ENCODE measurements around the gene LYZL4. TPM values are rescaled to one million over a fixed set of nuclear protein-coding genes. Genes with fewer than 3 reads are reported as not detected.

The LYZL4 gene
- total and polyA plus RNA-seq, 4 donors = not detected

GRCh38 chr3:42450567-42450966 lies 40.2 kb upstream of the LYZL4 start:
- DNase-seq (ENCODE audit: low spot score) = no peak
- WGBS = 99% methylated on average over 1 of the region's 1 CpG
- H3K9me3 ChIP-seq (ENCODE audit: control insufficient read depth in 4 of 4, low read length in 3 of 4) = no peaks in the 10 kb centered on the region
- TF ChIP-seq JUND (IDR thresholded peaks at IDR 0.05) (no peak), GABPA (IDR thresholded peaks at IDR 0.05 in 1 of 2, conservative IDR thresholded peaks at IDR 0.05 in 1 of 2) (no peak), HNF4G (IDR thresholded peaks at IDR 0.05) (no peak), REST (IDR thresholded peaks at IDR 0.05) (no peak), YY1 (IDR thresholded peaks at IDR 0.05) (no peak)
- no peaks in the 10 kb centered on the region for H3K27me3 ChIP-seq (ENCODE audit: control insufficient read depth in 4 of 4, insufficient read depth in 4 of 4, low read length in 3 of 4)
- H3K36me3 ChIP-seq (ENCODE audit: control insufficient read depth in 4 of 4, insufficient read depth in 3 of 4, low read depth in 1 of 4, low read length in 3 of 4) = no peaks in the 10 kb centered on the region
- H3K4me3 ChIP-seq (ENCODE audit: low read depth in 1 of 3, low read length in 3 of 3) = no peak overlapping the region
- no peaks in the 10 kb centered on the region for H3K4me1 ChIP-seq (ENCODE audit: control insufficient read depth in 4 of 4, insufficient read depth in 4 of 4, low read length in 3 of 4)
- no peak overlapping the region for H3K9ac ChIP-seq (ENCODE audit: low read depth in 1 of 2, low read length in 2 of 2)
- H3K27ac ChIP-seq (ENCODE audit: low read depth in 1 of 2, low read length in 2 of 2) = no peak overlapping the region

- WGBS = 97% methylated on average over 1 of the region's 1 CpG
- H3K27ac ChIP-seq (ENCODE audit: low read depth in 1 of 2, low read length in 2 of 2) = no peak overlapping the region
- H3K4me3 ChIP-seq (ENCODE audit: low read depth in 1 of 3, low read length in 3 of 3) = no peak overlapping the region
- no peaks in the 10 kb centered on the region for H3K9me3 ChIP-seq (ENCODE audit: control insufficient read depth in 4 of 4, low read length in 3 of 4)
- no peak overlapping the region for H3K9ac ChIP-seq (ENCODE audit: low read depth in 1 of 2, low read length in 2 of 2)
- H3K4me1 ChIP-seq (ENCODE audit: control insufficient read depth in 4 of 4, insufficient read depth in 4 of 4, low read length in 3 of 4) = no peaks in the 10 kb centered on the region
- H3K27me3 ChIP-seq (ENCODE audit: control insufficient read depth in 4 of 4, insufficient read depth in 4 of 4, low read length in 3 of 4) = no peaks in the 10 kb centered on the region
- H3K36me3 ChIP-seq (ENCODE audit: control insufficient read depth in 4 of 4, insufficient read depth in 3 of 4, low read depth in 1 of 4, low read length in 3 of 4) = no peaks in the 10 kb centered on the region
- DNase-seq (ENCODE audit: low spot score) = no peak
- TF ChIP-seq HNF4A (conservative IDR thresholded peaks at IDR 0.05) (no peak), CTCF (IDR thresholded peaks at IDR 0.05; ENCODE audit: low read depth, low read length, missing input control) (no peak), NR2F2 (IDR thresholded peaks at IDR 0.05) (no peak), SP1 (IDR thresholded peaks at IDR 0.05) (no peak), YY1 (IDR thresholded peaks at IDR 0.05) (no peak), GABPA (IDR thresholded peaks at IDR 0.05 in 1 of 2, conservative IDR thresholded peaks at IDR 0.05 in 1 of 2) (no peak), FOXA2 (IDR thresholded peaks at IDR 0.05) (no peak), EGR1 (IDR thresholded peaks at IDR 0.05; ENCODE audit: low read depth in 2 of 2) (no peak), ATF3 (IDR thresholded peaks at IDR 0.05) (no peak), FOXA1 (IDR thresholded peaks at IDR 0.05) (no peak), TAF1 (conservative IDR thresholded peaks at IDR 0.05) (no peak), HNF4G (IDR thresholded peaks at IDR 0.05) (no peak), JUND (IDR thresholded peaks at IDR 0.05) (no peak), REST (IDR thresholded peaks at IDR 0.05) (no peak), RAD21 (IDR thresholded peaks at IDR 0.05) (no peak), ZBTB33 (IDR thresholded peaks at IDR 0.05) (no peak), MAX (IDR thresholded peaks at IDR 0.05) (no peak), RXRA (IDR thresholded peaks at IDR 0.05) (no peak)
Measured at GRCh38 chr3:42447481-42447880, 37.1 kb upstream of the LYZL4 start.

All from liver (tissue), 9 donors.